Neural progenitor cell (in vitro differentiated cells): ENCODE data around the gene FLT3. TPM values are rescaled to one million over a fixed set of nuclear protein-coding genes. Genes with fewer than 3 reads are reported as not detected.

ENCODE experiments used
- DNase-seq: peaks from one replicate; pipeline ENCODE4 v3.0.0-alpha.2; 2016; ENCODE audit warnings: low spot score
- H2AFZ ChIP-seq: fragments of 200-600 bp; sonication (generic); replicated peaks from 2 replicates; pipeline ENCODE4 v1.6.1; 2016; ENCODE audit warnings: antibody characterized with exemption
- H3F3A ChIP-seq: fragments of 200-600 bp; sonication (generic); 2 replicates; pipeline ENCODE4 v1.6.1; 2016; ENCODE audit warnings: antibody characterized with exemption, low read depth
- H3K27ac ChIP-seq: fragments of 200-600 bp; sonication (generic); 2 replicates; pipeline ENCODE4 v1.5.1; 2016; ENCODE audit warnings: mild to moderate bottlenecking
- H3K27me3 ChIP-seq: fragments of 200-600 bp; sonication (generic); 2 replicates; pipeline ENCODE4 v1.6.1; 2016; ENCODE audit warnings: mild to moderate bottlenecking, moderate library complexity
- H3K36me3 ChIP-seq: fragments of 200-600 bp; sonication (generic); 2 replicates; pipeline ENCODE4 v1.5.1; 2016
- H3K4me1 ChIP-seq: fragments of 200-600 bp; sonication (generic); 2 replicates; pipeline ENCODE4 v1.6.1; 2016; ENCODE audit warnings: mixed run types
- H3K4me2 ChIP-seq: fragments of 200-600 bp; sonication (generic); 2 replicates; pipeline ENCODE4 v1.6.1; 2016
- H3K4me3 ChIP-seq: fragments of 200-600 bp; sonication (generic); 2 replicates; pipeline ENCODE4 v1.5.1; 2016
- H3K79me2 ChIP-seq: fragments of 200-600 bp; sonication (generic); 2 replicates; pipeline ENCODE4 v1.6.1; 2016; ENCODE audit warnings: low read depth
- H3K9ac ChIP-seq: fragments of 200-600 bp; sonication (generic); 2 replicates; pipeline ENCODE4 v1.6.1; 2016
- H3K9me3 ChIP-seq: fragments of 200-600 bp; sonication (generic); 2 replicates; pipeline ENCODE4 v1.5.1; 2016; ENCODE audit warnings: low read depth
- H4K20me1 ChIP-seq: fragments of 200-600 bp; sonication (generic); 2 replicates; pipeline ENCODE4 v1.6.1; 2016; ENCODE audit warnings: low read depth
- H3K27ac Mint-ChIP-seq: 3 replicates; pipeline ENCODE4 v1.8.0; 2021; ENCODE audit warnings: mixed read lengths
- H3K27me3 Mint-ChIP-seq: 2 replicates; pipeline ENCODE4 v1.8.0; 2022; ENCODE audit warnings: low read depth, mild to moderate bottlenecking, inconsistent platforms, moderate library complexity, mixed read lengths; ENCODE audit not compliant: insufficient read depth
- H3K36me3 Mint-ChIP-seq: 3 replicates; pipeline ENCODE4 v1.8.0; 2021; ENCODE audit warnings: mixed read lengths
- H3K4me1 Mint-ChIP-seq: 3 replicates; pipeline ENCODE4 v1.8.0; 2021; ENCODE audit warnings: mixed read lengths
- H3K4me3 Mint-ChIP-seq: 3 replicates; pipeline ENCODE4 v1.8.0; 2021; ENCODE audit warnings: mild to moderate bottlenecking, moderate library complexity, mixed read lengths
- H3K9me3 Mint-ChIP-seq: 3 replicates; pipeline ENCODE4 v1.8.0; 2020; ENCODE audit warnings: mixed read lengths
- CTCF ChIP-seq: fragments of 200-600 bp; sonication (generic); IDR thresholded peaks from 2 replicates; pipeline ENCODE4 v1.5.1; 2017; ENCODE audit warnings: antibody characterized with exemption, mild to moderate bottlenecking
- EZH2 ChIP-seq: fragments of 200-600 bp; sonication (generic); IDR thresholded peaks from 2 replicates; pipeline ENCODE4 v1.6.1; 2017; ENCODE audit warnings: antibody characterized with exemption, mild to moderate bottlenecking, moderate library complexity
- EZH2phosphoT487 ChIP-seq: fragments of 200-600 bp; sonication (generic); IDR thresholded peaks from 2 replicates; pipeline ENCODE4 v1.6.1; 2017; ENCODE audit warnings: antibody characterized with exemption
- total RNA-seq: library from RNA; depleted of rRNA; stranded (reverse); fragments of >200 nt; gene quantifications from 2 replicates; pipeline ENCODE4 v1.2.3, GENCODE V29; 2015; ENCODE audit warnings: low replicate concordance

The FLT3 gene
- total RNA-seq, 1 donor from 2014 or later: 0.58 TPM

- Mint-ChIP-seq H3K27me3 (peaks cover 88% of the 10 kb centered on the region), H3K4me3 (peak overlapping the region; percentile 14), H3K9me3 (peaks cover 3% of the 10 kb centered on the region), H3K27ac (no peak overlapping the region), H3K36me3 (no peaks in the 10 kb centered on the region), H3K4me1 (peaks cover 36% of the 10 kb centered on the region)
- H3K27ac ChIP-seq: no peak overlapping the region
- no peak overlapping the region for H2AFZ ChIP-seq
- peaks cover 55% of the 10 kb centered on the region for H3F3A ChIP-seq
- no peak overlapping the region for H3K4me2 ChIP-seq
- no peaks in the 10 kb centered on the region for H3K9me3 ChIP-seq
- H3K4me3 ChIP-seq: no peak overlapping the region
- TF ChIP-seq EZH2phosphoT487 (no peak), CTCF (no peak)
- H4K20me1 ChIP-seq: peaks cover 95% of the 10 kb centered on the region
- H3K36me3 ChIP-seq: no peaks in the 10 kb centered on the region
- peaks cover 100% of the 10 kb centered on the region for H3K27me3 ChIP-seq
- H3K4me1 ChIP-seq: peaks cover 65% of the 10 kb centered on the region
- H3K9ac ChIP-seq: no peak overlapping the region
- DNase-seq: no peak
- H3K79me2 ChIP-seq: no peaks in the 10 kb centered on the region
Observed at GRCh38 chr13:27969866-27970229, 130.5 kb downstream of the FLT3 start.

GRCh38 chr13:27969082-27969865 lies 131.1 kb downstream of the FLT3 start, which contains the start of gene CDX2:
TSS of gene CDX2 (minus strand) at chr13:27969315. CDS start at chr13:27969006, 309 bp downstream.
- H3K4me3 Mint-ChIP-seq: peak within 1 kb of the TSS; percentile 58

GRCh38 chr13:27968316-27969081 lies 131.9 kb downstream of the FLT3 start:
- H3K9me3 Mint-ChIP-seq: no peaks in the 10 kb centered on the region
- Histone ChIP-seq H3K9ac (no peak overlapping the region), H3F3A (peaks cover 55% of the 10 kb centered on the region), H4K20me1 (peaks cover 95% of the 10 kb centered on the region), H3K4me3 (peak overlapping the region; percentile 29), H3K36me3 (no peaks in the 10 kb centered on the region), H3K27ac (no peak overlapping the region), H3K4me2 (peak overlapping the region; percentile 74), H3K79me2 (no peaks in the 10 kb centered on the region), H2AFZ (no peak overlapping the region), H3K4me1 (peaks cover 59% of the 10 kb centered on the region), H3K27me3 (peaks cover 100% of the 10 kb centered on the region), H3K9me3 (no peaks in the 10 kb centered on the region)
- peaks cover 88% of the 10 kb centered on the region for H3K27me3 Mint-ChIP-seq
- H3K4me3 Mint-ChIP-seq: no peak overlapping the region
- DNase-seq: peak; percentile 77
- no peak overlapping the region for H3K27ac Mint-ChIP-seq
- TF ChIP-seq EZH2phosphoT487: peak; percentile 99
- TF ChIP-seq CTCF: peak; percentile 32
- peak; percentile 100 for TF ChIP-seq EZH2
- H3K4me1 Mint-ChIP-seq: peaks cover 36% of the 10 kb centered on the region
- no peaks in the 10 kb centered on the region for H3K36me3 Mint-ChIP-seq

More at GRCh38 chr13:27969082-27969865, 131.1 kb downstream of the FLT3 start, which contains the start of gene CDX2:
- no peaks in the 10 kb centered on the region for H3K36me3 ChIP-seq
- H3K4me1 ChIP-seq: peaks cover 65% of the 10 kb centered on the region
- TF ChIP-seq CTCF: no peak
- TF ChIP-seq EZH2phosphoT487: no peak
- TF ChIP-seq EZH2: no peak
- H3F3A ChIP-seq: peaks cover 55% of the 10 kb centered on the region
- H3K36me3 Mint-ChIP-seq: no peaks in the 10 kb centered on the region
- H2AFZ ChIP-seq: no peak within 1 kb of the TSS
- H3K27ac ChIP-seq: no peak within 1 kb of the TSS
- no peak within 1 kb of the TSS for H3K27ac Mint-ChIP-seq
- H3K27me3 ChIP-seq: peaks cover 100% of the 10 kb centered on the region
- peak within 1 kb of the TSS; percentile 29 for H3K4me3 ChIP-seq
- no peaks in the 10 kb centered on the region for H3K9me3 ChIP-seq
- H3K27me3 Mint-ChIP-seq: peaks cover 88% of the 10 kb centered on the region
- peaks cover 36% of the 10 kb centered on the region for H3K4me1 Mint-ChIP-seq
- H3K79me2 ChIP-seq: no peaks in the 10 kb centered on the region
- no peaks in the 10 kb centered on the region for H3K9me3 Mint-ChIP-seq
- DNase-seq: peak; percentile 51
- H3K9ac ChIP-seq: no peak within 1 kb of the TSS
- H3K4me2 ChIP-seq: peak within 1 kb of the TSS; percentile 74
- peaks cover 95% of the 10 kb centered on the region for H4K20me1 ChIP-seq
